ENCODE measurements around the gene EDARADD.

- TF ChIP-seq EZH2 (IDR thresholded peaks at IDR 0.05; ENCODE audit: borderline replicate concordance, low read length) (no peak), CTCF (IDR thresholded peaks at IDR 0.05; ENCODE audit: low read length) (no peak)
Observed at GRCh38 chr1:236422517-236422876, 28.4 kb downstream of the EDARADD start.

Measured in OCI-LY1 (cell line).